22Rv1 (cell line): Measurements from ENCODE around the gene CFDP1.
A peak's percentile ranks its signal among the peaks of the same experiment; 100 is the strongest.

ENCODE experiments used
- H3K27ac ChIP-seq: fragments of 450-650 bp; 2 replicates; pipeline ENCODE4 v1.5.1; 2017
- ZFX ChIP-seq: fragments of 450-650 bp; IDR thresholded peaks from 2 replicates; pipeline ENCODE4 v1.6.1; 2017; ENCODE audit warnings: antibody characterized with exemption, borderline replicate concordance
- TF ChIP-seq, protein P1 (sequence below): fragments of 450-650 bp; IDR thresholded peaks from 2 replicates; pipeline ENCODE4 v1.5.1; 2017; ENCODE audit warnings: mild to moderate bottlenecking

CFDP1 gene

DNA sequence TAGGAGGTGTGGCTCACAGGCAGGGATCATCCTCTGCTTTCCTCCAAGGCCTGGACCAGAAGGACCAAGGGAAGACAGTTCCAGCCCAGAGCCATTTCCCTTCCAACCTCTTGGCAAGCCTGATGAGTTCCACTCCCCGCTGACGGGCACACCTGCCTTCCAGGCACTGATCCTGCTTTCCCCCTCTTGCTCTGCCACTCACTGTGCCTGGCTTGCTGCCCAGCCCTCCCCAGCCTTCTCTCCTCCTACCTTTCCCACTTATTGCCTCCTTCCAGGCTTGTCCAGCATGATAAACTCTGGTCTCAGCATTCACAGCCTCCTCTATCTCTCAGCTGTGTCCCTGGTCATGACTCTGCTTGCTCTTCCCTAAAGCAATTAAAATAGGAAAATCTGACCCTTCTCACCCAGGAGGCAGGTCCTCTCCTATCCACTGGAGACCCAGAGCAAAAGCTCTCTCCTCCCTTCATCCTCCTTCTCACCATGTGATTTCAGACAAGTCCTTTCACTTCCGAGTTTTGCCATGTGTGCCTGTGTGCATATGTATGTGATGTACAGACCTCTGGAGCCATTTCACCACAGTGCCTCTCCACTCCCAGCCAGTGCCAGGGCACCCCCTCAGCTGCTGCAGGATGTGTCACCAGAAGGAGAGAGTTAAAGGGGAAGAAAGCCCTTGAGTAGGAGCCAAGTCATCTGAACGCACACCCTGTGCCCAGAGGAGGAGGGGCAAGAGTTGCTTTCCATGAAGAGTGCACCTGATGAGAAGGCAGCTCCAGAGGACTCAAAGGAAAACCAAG is 44.6 kb upstream of the CFDP1 start:
- H3K27ac ChIP-seq: no peak overlapping the region
- TF ChIP-seq, protein P1, sequence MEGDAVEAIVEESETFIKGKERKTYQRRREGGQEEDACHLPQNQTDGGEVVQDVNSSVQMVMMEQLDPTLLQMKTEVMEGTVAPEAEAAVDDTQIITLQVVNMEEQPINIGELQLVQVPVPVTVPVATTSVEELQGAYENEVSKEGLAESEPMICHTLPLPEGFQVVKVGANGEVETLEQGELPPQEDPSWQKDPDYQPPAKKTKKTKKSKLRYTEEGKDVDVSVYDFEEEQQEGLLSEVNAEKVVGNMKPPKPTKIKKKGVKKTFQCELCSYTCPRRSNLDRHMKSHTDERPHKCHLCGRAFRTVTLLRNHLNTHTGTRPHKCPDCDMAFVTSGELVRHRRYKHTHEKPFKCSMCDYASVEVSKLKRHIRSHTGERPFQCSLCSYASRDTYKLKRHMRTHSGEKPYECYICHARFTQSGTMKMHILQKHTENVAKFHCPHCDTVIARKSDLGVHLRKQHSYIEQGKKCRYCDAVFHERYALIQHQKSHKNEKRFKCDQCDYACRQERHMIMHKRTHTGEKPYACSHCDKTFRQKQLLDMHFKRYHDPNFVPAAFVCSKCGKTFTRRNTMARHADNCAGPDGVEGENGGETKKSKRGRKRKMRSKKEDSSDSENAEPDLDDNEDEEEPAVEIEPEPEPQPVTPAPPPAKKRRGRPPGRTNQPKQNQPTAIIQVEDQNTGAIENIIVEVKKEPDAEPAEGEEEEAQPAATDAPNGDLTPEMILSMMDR: no peak
- no peak for TF ChIP-seq ZFX

DNA sequence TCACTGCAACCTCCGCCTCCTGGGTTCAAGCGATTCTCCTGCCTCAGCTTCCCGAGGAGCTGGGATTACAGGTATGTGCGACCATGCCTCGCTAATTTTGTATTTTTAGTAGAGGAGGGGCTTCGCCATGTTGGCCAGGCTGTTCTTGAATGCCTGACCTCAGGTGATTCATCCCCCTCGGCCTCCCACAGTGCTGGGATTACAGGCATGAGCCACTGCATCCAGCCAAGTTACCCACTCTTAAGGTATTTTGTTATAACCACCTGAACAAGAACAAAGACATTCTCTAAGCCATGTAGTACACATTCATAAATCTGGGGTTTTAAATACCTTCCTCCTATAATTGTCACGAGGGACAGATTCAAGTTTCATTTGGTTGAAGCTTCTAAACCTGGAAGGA is 43.5 kb upstream of the CFDP1 start:
- TF ChIP-seq, protein P1: no peak
- TF ChIP-seq ZFX: no peak
- no peak overlapping the region for H3K27ac ChIP-seq

DNA sequence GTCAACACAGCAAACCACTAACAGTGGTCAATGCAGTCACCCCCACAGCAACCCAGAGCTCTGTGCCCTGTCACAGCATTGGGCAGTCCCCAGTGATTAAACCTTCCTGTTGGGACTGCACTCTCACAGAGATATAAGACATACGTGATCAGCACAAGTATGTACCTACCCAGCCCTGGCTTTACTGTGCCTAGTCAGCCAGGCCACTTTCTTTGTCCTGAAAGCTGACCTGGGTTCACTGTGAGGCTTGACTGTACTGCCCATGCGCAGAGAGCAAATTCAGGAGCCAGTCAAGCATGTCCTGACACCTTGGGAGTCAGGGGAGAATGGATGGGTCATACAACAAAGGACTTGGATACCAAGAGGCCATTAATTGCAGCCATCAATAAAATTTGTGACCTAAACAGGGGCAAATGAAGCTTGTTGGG is 42.1 kb upstream of the CFDP1 start:
- TF ChIP-seq ZFX: no peak
- TF ChIP-seq, protein P1: no peak
- no peak overlapping the region for H3K27ac ChIP-seq

DNA sequence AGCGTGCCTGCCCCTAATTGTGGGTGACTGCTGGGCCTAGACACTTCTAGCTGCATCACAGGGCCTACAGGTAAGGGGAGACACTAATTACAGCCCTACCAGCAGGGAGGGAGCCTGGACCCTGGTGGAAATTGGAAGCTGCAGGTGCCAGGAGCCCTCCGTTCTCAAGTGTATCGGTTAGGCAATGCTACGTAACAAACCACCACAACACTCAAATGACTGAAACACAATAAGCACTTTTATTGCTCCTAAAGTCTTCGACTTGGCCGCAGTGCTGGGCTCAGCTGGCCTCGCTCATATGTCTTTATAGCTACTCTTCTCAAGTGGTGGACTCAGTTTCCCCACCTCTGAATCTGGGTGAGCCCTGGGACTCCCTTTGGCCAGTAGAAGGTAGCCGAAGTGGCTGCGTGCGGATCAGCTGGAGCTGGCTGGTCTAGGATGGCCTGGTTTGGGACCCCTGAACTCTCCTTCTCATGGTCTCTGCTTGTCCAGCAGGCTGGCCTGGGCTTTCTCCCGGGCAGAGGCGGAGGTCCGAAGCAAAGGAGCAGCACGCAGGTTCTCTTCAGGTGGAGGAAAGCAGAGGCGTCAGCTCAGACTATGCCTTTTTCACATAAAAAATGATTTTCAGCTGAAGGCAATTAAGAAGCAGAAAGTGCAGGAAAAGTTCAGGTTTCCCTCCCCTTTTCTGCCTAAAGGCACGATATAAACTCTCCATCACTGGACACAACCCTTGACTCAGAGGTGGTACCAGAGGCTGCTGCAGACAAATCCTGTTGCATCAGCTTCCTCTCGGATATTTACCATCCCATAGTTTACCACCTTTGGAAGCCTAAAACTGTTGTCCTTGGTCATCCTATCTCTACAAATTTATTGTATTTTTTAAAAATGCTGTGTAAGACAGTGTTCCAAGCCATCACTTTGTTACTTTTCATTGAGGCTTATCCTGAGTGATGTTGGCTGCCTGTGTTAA is 39.9 kb upstream of the CFDP1 start:
- no peak overlapping the region for H3K27ac ChIP-seq
- no peak for TF ChIP-seq ZFX
- TF ChIP-seq, protein P1: no peak

DNA sequence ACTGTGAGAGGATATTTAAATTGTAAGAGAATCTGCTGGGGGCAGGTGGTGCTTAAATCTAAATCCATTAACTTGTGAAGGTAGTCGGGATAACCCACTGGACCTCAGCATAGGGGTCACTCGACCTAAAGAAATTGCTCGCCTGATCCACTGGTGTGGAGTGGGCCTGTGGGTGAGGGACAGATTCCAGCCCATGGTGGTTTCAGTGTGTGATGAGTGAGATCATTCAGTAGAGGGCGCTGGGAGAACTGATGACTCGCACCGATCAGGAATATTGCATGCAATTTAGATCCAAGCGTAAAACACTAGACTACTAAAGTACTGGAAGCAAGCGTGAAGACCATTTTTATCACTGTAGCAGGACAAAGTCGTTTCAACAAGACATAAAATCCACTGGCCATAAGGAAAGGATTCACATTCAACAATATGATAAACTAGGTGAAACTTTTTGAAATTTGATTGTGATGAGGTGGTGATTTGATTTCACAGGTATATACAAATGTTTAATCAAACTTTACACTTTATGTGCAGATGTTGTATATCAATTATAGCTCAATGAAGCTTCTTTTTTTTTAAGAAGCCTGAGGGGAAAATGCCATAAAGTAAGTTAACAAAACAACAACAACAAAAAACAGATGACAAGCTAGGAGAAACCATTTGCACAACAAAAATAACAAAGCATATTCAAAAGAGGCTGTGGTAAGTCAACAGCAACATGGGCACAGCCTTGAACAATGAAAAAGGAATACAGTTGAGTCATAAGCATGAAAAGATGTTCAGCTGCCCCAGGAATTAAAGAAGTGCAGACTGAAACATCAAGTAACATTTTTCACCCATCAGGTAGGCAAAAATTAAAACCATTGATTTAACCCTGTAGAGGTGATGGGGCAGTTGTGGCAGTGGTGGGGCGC is 38.7 kb upstream of the CFDP1 start:
- no peak overlapping the region for H3K27ac ChIP-seq
- TF ChIP-seq ZFX: no peak
- TF ChIP-seq, protein P1: peak; percentile 87

DNA sequence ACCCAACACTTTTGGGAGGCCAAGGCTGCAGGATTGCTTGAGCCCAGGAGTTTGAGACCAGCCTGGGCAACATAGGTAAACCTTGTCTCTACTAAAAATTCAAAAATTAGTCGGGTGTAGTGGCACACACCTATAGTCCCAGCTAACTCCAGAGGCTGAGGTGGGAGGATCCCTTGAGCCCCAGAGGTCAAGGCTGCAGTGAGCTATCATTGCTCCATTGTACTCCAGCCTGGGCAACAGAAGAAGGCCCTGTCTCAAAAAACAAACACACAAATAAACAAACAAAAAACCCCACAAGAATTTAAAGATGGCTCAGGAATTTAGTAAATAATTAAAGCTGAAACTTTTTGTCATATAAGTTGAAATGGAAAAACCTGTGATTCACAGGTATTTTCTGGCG is 33.5 kb upstream of the CFDP1 start:
- TF ChIP-seq ZFX: no peak
- TF ChIP-seq, protein P1: no peak
- no peak overlapping the region for H3K27ac ChIP-seq
